Measurements from ENCODE around the gene PRDM2.

- TF ChIP-seq EP300 (IDR thresholded peaks at IDR 0.05; ENCODE audit: borderline replicate concordance in 1 of 2, low read depth in 1 of 2, low read length in 1 of 2) (no peak), CTCF (IDR thresholded peaks at IDR 0.05) (no peak)
These were observed 28.2 kb downstream of the PRDM2 start for GRCh38 chr1:13728091-13728715.
